RPMI7951 (cell line): ENCODE measurements around the gene BCAS3. TPM values are rescaled to one million over a fixed set of nuclear protein-coding genes. Genes with fewer than 3 reads are reported as not detected.
"Not testable (repeated sequence)": the region's sequence is repeated elsewhere in the genome, so short reads cannot be mapped to it uniquely, and the experiment has no call there.

Experiments used
- DNase-seq: peaks from one replicate; pipeline ENCODE4 v3.0.0-alpha.2; 2012; ENCODE audit warnings: low read depth
- total RNA-seq: library from RNA; depleted of rRNA; stranded (reverse); fragments of >200 nt; shearing (Covaris generic); gene quantifications from 2 replicates; pipeline ENCODE4 v1.2.3, GENCODE V29; 2014

The BCAS3 gene
- total RNA-seq, 1 experiment from 2014 or later: 11.2 TPM

DNA sequence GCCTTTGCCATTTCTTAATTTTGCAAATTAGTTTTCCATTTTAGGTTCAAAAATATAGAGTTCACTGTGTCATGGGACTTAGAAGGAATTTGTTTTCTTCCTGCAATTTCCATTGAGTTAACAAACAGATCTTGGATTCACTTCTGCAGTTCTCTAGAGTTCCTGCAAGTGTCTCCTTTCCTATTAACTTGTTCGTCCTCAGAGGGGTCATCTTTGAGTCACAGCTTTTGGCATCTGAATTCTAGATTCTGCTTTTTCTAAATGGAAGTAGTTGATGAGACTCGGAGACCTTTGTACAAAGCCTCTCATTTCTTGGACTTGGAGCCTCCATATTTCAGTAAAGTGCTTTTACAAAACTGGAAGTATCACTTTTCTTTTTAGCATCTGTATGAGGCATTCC lies 323.3 kb downstream of the BCAS3 start:
- peak; percentile 76 for DNase-seq

DNA sequence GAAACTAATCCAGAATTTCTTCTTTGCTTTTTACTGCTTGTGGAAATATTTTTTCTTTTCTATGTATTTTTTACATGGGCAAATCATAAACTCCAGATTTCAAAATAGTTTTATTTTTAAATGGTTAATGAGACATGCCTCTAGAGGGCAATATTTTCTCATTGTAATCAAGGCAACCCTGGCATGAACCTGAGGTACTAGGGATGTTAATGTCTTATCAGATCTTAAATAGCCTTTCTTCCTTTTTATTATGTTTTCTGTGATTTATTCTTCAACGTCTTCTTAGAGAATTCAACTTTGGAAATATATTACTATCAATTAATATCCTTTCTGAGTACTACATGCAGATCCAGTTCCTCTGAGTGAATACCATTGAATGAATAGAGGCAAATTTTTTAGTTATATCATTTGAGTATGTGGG lies 324.7 kb downstream of the BCAS3 start:
- DNase-seq: peak; percentile 65

DNA sequence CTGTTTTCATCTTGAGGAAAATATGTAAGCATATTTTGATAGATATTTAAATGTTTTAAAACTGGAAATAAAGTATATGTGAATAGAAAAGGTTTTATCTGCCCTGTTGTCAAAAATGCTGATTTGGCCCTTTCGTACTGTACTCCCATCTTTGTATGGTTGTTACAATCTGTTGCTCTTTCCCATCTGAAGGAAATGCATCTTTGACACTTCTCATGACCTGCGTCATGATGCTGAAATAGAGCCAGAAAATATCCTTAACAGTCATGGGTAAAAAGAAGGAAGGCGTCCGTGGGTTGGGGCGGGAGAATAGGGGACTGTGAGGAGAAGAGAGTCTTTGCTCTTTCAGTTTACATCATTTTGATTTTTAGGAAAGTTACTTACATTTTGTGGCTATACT lies 327.7 kb downstream of the BCAS3 start:
- DNase-seq: no peak

DNA sequence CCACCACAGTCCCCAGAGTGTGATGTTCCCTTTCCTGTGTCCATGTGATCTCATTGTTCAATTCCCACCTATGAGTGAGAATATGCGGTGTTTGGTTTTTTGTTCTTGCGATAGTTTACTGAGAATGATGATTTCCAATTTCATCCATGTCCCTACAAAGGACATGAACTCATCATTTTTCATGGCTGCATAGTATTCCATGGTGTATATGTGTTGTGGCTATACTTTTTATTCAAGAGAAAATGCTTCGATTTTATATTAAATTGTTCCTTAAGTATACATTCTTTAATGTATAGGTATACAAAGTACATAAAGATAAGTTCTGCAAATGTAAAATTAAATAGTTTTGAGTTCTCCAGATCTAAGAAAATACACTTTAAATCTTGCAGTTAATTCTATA lies 328.3 kb downstream of the BCAS3 start:
- not testable (repeated sequence) for DNase-seq

DNA sequence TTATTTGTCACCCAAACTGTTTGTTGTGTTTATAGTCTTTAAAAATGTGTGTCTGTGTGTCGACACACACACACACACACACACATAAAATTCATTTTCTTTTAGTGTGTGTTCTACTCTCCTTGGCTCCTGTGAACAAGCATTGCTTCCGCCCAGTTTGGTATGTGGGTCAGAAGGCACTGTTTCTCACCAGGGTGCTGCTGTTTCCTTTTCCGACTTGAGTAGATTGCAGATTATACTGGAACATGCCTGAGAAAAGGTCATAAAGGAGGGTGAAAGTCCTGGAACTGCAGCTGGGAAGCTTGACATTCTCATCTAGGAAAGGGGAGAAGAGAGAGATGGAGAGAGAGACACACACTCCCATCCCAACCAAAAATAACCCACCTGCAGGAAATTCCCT lies 330.3 kb downstream of the BCAS3 start:
- DNase-seq: peak; percentile 8

DNA sequence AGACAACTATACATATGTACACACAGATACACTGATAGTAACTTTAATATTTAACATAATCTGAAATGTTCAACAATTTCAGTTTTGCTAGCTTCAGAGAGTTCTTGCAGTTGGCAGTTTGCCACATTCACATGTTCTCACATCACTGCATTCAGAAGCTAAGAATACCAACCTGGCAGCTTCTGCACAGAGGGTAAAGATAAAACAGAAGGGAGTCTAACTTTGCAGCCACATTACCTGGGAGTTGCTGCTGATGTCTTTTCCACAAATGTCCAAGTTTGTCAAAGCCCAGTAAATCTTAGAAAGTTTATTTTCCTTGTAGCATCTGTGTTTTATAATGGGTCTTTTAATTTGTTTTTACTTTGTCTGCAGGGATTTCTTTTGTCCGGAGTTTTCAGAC lies 332.0 kb downstream of the BCAS3 start:
- no peak for DNase-seq

DNA sequence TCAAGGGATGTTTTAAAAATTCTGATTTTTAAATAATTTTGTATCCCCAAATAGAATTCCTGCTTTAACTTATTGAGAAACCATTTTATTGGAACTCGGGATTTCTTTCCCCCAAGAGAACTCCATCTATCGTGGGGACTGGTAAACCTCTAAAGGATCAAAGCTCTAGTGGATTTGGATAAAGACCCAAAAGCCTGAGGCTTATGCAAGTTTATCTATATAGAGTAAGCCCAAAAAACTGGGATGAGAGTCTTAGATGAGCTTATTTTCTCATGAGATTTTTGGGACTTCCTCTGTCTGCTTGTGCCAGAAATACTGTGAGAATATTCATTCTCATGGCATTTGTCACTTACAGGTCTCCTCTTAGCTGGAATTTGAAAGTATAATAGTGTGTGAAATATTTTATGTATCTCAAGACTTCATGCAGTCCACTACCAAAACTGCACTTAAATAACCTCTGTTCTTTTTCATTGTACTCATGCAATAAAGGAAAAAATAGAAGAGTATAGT lies 333.1 kb downstream of the BCAS3 start:
- no peak for DNase-seq

DNA sequence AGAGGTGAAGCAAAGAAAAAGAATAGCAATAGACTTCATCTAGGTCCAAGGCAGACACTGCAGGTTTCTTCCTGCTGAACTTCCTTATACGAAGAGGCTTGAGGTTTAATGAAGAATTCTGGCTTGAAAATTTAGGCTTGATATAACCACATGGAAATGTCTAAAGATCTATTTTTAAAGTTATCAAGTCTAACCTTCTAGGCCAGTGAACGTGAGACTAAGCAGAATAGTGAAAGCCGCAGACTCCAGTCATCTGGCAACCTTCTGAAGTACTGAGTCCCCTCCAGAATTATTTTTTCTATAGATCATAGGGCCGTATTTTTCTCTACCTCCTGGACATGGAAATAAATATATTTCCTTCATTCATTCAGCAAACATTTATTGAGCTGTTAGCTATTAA lies 333.6 kb downstream of the BCAS3 start:
- no peak for DNase-seq

DNA sequence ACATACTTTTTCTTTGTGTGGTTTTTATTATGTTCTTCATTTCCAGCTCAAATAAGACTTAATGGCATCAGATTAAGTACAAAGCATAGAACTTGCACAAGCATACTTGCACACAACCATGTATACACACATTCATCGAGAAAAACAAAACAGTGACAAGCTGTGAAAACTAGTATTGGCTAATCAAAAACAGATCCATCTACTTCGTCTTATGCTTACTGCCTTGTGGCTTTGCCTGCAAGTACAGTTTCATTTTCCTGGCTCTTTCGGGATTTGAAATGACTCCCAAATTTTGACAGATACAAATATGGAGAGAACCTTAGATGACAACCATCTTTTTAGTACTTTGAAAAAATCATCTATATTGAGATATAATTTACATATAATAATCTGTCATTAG lies 338.3 kb downstream of the BCAS3 start:
- DNase-seq: peak; percentile 25

DNA sequence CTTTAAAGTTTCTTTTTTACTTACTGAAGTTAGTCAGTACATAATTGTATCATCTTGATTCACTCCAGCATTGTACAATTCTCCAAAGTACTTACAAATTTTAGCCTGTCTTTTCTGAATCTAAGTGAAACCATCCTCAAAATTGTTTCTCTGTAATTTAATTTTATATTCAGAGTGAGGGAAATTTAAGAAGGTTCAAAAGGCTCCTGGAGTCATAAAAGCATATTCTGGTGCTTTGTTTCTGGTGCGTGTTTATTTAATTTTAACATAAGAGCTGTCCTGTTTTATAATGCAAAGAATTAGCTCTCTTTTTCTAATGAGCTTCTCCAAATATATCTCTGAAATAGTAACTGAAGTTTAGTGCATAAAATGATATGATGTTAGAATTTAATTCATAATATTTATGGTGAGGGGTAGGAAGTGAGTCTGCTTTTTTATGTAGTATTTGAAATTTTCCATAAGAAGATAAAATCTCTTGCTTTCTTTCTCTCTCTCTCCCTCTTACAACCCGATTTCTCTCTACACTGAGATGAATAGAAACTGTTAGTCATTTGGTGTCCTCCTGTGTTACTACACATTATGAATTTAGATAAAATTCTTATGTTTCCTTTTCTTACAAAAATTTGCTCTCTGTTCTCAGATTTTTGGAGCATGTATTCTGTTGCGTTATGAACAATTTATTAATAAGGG lies 339.8 kb downstream of the BCAS3 start:
- DNase-seq: no peak

DNA sequence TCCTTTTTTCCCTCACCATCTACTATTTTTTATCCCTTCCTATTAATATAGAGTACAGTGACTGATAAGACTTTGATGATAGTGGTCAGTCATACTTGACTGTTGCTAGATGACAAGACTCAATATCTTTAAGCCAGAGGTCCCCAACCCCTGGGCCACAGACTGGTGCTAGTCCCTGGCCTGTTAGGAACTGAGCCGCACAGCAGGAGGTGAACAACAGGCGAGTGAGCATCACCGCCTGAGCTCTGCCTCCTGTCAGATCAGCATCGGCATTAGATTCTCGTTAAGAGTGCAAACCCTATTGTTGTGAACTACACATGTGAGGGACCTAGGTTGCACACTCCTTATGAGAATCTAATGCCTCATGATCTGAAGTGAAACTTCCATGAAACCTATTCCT lies 341.3 kb downstream of the BCAS3 start:
- DNase-seq: no peak

DNA sequence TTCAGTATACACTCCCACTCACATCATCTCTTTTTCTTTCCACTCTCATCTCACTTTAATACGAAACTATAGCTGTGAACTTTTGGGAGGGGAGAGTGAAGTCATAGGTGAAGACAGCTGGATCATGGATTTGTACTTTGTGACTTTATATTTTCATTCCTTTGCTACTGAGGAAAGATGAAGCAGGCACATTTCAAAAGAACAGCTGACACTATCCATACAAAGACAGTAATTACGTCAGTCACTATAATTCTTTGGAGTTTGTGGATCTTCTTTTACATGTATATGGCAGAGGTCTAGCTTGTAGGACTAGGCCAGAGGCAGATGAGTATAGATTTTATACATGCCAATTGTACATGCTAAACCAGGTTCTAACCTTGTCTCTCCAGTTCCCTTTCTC lies 346.3 kb downstream of the BCAS3 start:
- no peak for DNase-seq

DNA sequence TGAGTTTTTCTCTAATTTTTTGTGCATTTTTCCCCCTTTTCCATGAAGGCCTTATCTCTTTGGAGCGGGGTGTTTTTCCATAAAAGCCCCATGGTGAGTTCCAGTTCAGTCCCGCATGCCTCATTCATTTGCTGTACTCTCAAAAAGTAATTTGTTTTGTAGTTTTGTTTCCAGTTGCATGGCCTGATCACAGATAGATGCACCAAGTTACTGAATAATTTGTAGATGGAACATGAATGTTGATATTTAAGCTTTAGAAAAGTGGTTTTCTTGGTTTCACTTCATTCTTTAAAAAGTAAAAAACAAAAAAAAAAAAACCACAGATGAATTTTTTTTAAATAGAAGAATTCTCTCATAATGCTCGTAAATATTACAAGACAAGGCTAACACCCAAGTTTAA lies 349.2 kb downstream of the BCAS3 start:
- no peak for DNase-seq

DNA sequence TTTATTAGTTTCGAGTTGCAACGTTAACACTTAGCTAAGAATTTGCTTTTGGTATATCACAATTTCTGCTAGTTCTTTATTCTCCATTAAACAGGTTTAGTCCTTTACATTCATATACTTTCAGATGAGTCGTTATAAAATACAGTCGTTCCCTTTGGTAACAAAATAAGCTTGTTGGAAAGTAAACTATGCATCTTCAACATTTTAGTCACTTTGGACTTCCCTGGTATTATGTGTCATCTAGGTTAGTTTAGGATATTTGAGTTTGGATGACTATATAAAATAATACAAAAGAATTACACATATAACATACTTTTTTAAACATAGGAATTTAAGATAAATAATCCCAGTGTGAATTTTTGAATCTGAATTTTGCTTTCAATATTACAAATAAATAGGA lies 351.5 kb downstream of the BCAS3 start:
- no peak for DNase-seq

DNA sequence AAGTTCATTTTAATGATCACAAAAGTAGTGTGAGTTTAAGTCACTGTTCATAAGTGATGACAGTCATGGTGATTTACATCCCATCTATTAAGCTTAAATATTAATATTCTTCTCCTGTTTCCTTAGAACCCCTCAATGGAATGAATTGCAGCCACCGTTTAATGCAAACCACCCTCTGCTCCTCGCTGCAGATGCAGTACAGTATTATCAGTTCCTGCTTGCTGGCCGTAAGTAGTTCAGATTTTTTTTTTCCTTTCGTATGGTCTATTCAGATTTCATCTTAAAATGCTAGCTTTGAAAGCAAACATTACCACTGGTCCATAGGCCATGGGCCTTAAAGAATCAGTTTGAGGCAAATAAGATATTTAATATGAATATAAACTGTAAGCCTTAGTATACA lies 363.0 kb downstream of the BCAS3 start:
- no peak for DNase-seq

DNA sequence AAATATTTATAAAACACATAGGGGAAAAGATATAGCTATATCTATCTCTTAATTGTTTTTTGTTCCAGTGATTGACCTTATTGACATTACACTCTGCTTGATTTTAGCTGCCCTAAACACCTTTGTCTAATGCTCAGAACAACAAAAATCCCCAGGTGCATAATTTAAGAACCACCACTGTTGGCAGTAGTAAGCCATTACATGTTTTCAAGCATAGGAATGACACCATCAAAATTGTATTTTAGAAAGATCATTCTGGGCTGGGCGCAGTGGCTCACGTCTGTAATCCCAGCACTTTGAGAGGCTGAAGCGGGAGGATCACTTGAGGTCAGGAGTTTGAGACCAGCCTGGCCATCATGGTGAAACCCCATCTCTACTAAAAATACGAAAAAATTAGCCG lies 364.7 kb downstream of the BCAS3 start:
- DNase-seq: not testable (repeated sequence)

DNA sequence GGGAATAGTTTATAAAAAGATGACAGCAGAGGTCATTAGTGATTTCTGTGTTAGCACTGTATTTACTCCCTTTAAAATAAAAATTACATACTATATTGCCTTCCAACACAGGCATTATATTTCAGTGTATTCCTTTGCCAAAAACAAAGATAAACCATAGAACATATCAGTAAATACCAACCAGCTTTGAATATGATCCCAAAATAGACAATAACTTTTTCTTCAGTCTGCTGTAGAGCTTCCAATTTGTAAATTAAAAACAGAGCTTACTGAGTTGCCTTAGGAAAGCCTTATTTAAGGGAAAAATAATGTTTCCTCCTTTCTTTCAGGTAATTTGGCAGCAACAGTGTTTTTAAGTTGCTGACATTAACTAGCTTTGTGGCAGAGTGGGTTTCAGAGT lies 369.9 kb downstream of the BCAS3 start:
- no peak for DNase-seq

DNA sequence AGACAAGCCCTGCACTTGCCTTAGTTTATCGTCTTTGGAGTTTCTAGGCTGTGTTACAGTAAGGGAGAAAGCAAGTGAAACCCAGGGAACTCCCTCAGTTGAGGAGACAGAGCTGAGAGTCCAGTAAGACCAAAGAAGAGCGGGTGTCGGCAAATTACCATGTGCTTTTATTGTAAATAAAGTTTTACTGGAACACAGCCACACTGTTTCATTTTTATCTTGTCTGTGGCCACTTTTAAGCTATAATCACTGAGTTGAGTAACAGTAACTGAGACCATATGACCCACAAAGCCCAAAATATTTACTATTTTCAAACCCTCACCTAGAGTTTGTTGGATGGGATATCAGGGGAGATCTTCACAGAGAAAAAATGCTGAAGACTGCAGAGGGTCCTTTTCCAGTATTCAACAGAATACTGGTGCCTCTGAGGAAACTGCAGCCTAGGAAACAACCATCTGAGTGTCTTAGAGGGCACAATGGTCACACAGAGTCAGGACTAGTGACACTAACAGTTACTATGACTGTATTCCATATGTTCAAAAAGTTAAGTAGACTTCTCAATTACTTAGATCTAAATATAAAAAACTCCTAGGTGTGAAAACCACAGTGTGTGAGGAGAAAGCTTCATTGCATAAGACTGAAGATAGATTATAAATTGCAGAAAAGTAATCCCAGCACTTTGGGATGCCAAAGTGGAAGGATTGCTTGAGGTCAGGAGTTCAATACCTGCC lies 370.9 kb downstream of the BCAS3 start:
- DNase-seq: no peak

DNA sequence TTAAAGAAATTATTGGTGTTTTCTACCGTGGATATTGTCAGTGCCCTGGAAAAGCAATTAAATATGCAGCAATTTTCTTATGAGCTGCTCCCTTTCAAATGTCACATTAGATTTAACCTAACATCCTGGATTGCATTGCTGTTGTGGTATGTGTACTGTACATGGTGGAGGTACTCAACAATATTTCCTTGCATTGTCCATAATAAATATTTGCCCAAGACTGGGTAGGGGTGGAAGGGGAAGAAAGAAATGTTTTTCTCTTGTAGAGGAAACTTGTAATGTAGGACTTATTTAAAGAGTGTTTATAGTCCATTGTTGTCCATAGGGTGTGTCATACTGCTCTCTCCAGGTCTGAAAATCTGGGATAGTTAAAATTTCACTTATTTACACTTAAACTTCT lies 375.8 kb downstream of the BCAS3 start:
- no peak for DNase-seq

DNA sequence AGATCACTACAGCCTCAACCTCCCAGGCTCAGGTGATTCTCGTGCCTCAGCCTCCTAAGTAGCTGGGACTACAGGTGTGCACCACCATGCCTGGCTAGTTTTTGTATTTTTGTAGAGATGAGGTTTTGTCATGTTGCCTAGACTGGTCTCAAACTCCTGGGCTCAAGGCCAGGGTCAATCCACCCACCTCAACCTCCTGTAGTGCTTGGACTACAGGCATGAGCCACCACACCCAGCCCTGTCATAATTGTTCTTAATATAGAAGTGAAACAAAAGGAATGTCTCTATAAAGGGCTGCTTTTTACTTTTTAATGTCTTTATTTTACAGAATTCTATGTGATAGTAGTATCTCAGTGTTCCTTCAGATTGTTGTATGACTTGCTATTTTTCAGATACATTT lies 376.8 kb downstream of the BCAS3 start:
- no peak for DNase-seq

DNA sequence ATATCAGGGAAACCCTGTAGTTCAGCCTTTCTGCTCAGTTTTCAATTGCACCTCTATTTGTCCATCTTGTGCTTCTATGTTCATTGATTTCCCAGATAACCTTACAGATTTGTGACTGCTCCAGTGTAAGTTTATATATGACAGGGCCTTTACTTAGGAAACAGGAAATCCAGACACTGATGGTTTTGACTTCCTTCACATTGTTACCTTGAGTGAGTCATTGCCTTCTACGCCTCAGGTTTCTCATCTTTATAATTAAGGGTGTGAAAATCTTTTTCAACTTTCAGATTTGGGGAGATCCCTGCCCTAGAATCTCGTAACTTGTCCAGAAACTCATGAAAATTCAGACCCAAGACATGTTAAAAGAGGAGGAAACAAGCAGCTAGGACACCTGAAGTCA lies 379.6 kb downstream of the BCAS3 start:
- DNase-seq: no peak

DNA sequence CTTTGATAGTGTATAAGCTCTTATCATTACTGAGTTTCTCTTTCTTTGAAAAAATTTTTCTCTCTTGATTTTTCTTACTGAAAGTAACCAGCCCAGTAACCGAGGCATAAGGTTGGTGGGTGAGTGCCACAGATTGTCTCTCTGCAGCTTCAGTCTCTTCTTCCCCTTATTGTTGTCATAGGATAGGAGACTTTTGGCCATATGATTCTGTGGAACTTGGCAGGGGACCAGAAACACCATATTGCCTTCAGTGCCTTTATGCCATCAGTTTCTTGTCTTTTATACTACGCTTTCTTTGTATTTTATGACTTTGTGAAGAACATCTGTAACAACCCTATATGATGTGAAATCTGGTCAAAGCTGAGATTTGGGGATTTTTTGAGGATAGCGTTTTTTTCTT lies 380.4 kb downstream of the BCAS3 start:
- no peak for DNase-seq

DNA sequence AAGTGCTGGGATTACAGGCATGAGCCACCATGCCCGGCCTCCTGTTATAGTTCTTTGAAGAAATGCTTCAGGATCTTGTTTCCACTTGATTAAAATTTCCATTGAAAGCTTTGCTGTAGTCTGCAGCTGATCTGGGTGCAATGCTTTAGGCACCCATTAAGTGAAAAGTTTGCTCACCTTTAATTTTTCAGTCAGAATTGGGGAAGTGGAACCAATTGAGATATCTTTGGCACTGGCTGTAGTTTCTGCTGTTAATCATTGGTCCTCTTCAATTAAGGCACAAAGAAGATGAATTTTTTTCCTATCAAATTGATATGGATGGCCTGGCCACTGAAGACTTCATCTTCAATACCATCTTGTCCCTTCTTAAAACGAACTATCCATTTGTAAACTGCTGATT lies 385.9 kb downstream of the BCAS3 start:
- DNase-seq: no peak
